Loucy (cell line): ENCODE measurements around the gene HDAC11.

Experiments
- H2AFZ ChIP-seq: fragments of 200-600 bp; sonication (generic); 2 replicates; pipeline ENCODE4 v1.6.0; 2016; ENCODE audit warnings: antibody characterized with exemption, mild to moderate bottlenecking, low read length, moderate library complexity
- H3F3A ChIP-seq: fragments of 200-600 bp; 2 replicates; pipeline ENCODE4 v1.6.0; 2016; ENCODE audit warnings: antibody characterized with exemption, low read depth, mild to moderate bottlenecking
- H3K27me3 ChIP-seq: fragments of 200-600 bp; sonication (generic); 2 replicates; pipeline ENCODE4 v1.6.1; 2014; ENCODE audit warnings: low read length, mild to moderate bottlenecking; ENCODE audit not compliant: insufficient read depth, poor library complexity, severe bottlenecking
- H3K36me3 ChIP-seq: fragments of 200-600 bp; sonication (generic); 2 replicates; pipeline ENCODE4 v1.6.1; 2016; ENCODE audit warnings: low read length; ENCODE audit not compliant: insufficient read depth
- H3K4me1 ChIP-seq: fragments of 200-600 bp; sonication (generic); 2 replicates; pipeline ENCODE4 v1.5.1; 2014; ENCODE audit warnings: low read length, mild to moderate bottlenecking; ENCODE audit not compliant: insufficient read depth, poor library complexity, severe bottlenecking
- H3K4me2 ChIP-seq: fragments of 200-600 bp; sonication (generic); 2 replicates; pipeline ENCODE4 v1.6.0; 2014; ENCODE audit warnings: antibody characterized with exemption, low read length, low read depth, mild to moderate bottlenecking; ENCODE audit not compliant: poor library complexity, severe bottlenecking
- H3K4me3 ChIP-seq: fragments of 200-600 bp; sonication (generic); 2 replicates; pipeline ENCODE4 v1.5.1; 2014; ENCODE audit warnings: low read length, mild to moderate bottlenecking, mixed read lengths; ENCODE audit not compliant: poor library complexity, severe bottlenecking
- H3K79me2 ChIP-seq: fragments of 200-600 bp; sonication (generic); 2 replicates; pipeline ENCODE4 v1.6.1; 2014; ENCODE audit warnings: low read length; ENCODE audit not compliant: insufficient read depth
- H3K9ac ChIP-seq: fragments of 200-600 bp; sonication (generic); 2 replicates; pipeline ENCODE4 v1.6.0; 2014; ENCODE audit warnings: mild to moderate bottlenecking, low read depth, low read length, moderate library complexity; ENCODE audit not compliant: poor library complexity, severe bottlenecking
- H3K9me2 ChIP-seq: fragments of 200-600 bp; sonication (generic); replicated peaks from 2 replicates; pipeline ENCODE4 v1.6.1; 2016; ENCODE audit warnings: low read depth, low read length, mixed read lengths
- H3K9me3 ChIP-seq: fragments of 200-600 bp; sonication (generic); 2 replicates; pipeline ENCODE4 v1.6.1; 2014; ENCODE audit warnings: mild to moderate bottlenecking, antibody characterized with exemption, low read length, low read depth; ENCODE audit not compliant: insufficient read depth
- H4K20me1 ChIP-seq: fragments of 200-600 bp; sonication (generic); 2 replicates; pipeline ENCODE4 v1.6.0; 2014; ENCODE audit warnings: antibody characterized with exemption, low read length, mild to moderate bottlenecking; ENCODE audit not compliant: insufficient read depth, poor library complexity, severe bottlenecking
- EZH2phosphoT487 ChIP-seq: fragments of 200-600 bp; IDR thresholded peaks from 2 replicates; pipeline ENCODE4 v1.6.1; 2018; ENCODE audit warnings: antibody characterized with exemption, mild to moderate bottlenecking, moderate library complexity, borderline replicate concordance
- TF ChIP-seq, protein P1 (sequence below): fragments of 200-600 bp; sonication (generic); conservative IDR thresholded peaks from 2 replicates; pipeline ENCODE4 v1.5.1; 2014; ENCODE audit warnings: mild to moderate bottlenecking, antibody characterized with exemption, low read length

HDAC11 gene

DNA sequence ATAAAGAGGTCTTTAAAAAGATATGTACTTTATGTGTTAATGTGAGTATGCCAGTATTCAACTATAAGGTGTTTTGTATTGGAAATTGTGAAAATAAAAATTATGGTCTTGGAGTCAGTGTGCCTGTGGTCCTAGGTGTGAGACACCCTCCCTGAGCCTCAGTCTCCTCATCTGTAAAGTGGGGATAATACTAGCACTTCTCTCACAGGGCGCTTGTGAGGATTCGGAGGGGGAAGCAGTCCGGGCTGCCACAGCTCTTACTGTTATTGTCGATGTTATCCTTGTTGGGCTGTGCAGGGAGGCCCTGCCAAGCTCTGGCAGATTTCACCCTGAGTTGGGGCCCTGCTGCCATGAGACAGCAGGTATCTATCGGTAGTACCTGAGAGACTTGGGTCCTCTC is 42.1 kb downstream of the HDAC11 start:
- H3F3A ChIP-seq = no peaks in the 10 kb centered on the region
- H3K4me1 ChIP-seq = no peaks in the 10 kb centered on the region
- H3K9me2 ChIP-seq = no peaks in the 10 kb centered on the region
- no peaks in the 10 kb centered on the region for H3K79me2 ChIP-seq
- no peaks in the 10 kb centered on the region for H4K20me1 ChIP-seq
- H2AFZ ChIP-seq = no peak overlapping the region
- no peaks in the 10 kb centered on the region for H3K9me3 ChIP-seq
- no peak overlapping the region for H3K9ac ChIP-seq
- H3K4me2 ChIP-seq = no peak overlapping the region
- no peaks in the 10 kb centered on the region for H3K36me3 ChIP-seq
- no peak for TF ChIP-seq EZH2phosphoT487
- TF ChIP-seq, protein P1, sequence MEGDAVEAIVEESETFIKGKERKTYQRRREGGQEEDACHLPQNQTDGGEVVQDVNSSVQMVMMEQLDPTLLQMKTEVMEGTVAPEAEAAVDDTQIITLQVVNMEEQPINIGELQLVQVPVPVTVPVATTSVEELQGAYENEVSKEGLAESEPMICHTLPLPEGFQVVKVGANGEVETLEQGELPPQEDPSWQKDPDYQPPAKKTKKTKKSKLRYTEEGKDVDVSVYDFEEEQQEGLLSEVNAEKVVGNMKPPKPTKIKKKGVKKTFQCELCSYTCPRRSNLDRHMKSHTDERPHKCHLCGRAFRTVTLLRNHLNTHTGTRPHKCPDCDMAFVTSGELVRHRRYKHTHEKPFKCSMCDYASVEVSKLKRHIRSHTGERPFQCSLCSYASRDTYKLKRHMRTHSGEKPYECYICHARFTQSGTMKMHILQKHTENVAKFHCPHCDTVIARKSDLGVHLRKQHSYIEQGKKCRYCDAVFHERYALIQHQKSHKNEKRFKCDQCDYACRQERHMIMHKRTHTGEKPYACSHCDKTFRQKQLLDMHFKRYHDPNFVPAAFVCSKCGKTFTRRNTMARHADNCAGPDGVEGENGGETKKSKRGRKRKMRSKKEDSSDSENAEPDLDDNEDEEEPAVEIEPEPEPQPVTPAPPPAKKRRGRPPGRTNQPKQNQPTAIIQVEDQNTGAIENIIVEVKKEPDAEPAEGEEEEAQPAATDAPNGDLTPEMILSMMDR = no peak
- no peaks in the 10 kb centered on the region for H3K27me3 ChIP-seq
- H3K4me3 ChIP-seq = no peak overlapping the region

DNA sequence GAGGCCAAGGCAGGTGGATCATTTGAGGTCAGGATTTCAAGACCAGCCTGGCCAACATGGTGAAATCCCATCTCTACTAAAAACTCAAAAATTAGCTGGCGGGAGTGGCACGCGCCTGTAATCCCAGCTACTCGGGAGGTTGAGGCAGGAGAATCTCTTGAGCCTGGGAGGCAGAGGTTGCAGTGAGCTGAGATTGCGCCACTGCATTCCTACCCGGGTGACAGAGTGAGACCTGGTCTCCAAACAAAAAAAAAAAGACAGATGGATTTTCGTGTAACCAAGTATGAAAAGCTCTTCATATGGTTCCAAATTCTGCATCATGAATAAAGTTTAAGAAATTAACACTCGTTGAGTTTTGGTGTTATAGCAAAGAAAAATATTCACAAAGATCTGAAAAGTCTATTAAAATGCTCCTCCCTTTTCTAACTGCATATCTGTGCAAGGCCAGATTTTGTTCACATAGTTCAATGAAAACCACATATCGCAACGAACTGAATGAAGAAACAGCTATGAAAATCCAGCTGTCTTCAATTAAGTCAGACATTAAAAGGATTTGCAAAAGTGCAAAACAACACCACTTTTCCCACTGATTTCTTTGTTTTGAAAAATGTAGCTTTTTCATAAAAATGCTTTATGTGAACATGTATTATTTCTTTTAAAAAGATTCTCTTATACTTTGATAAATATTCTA is 45.0 kb downstream of the HDAC11 start:
- Histone ChIP-seq H3K4me2 (no peak overlapping the region), H4K20me1 (no peaks in the 10 kb centered on the region), H2AFZ (no peak overlapping the region), H3K4me1 (no peaks in the 10 kb centered on the region), H3K9ac (no peak overlapping the region), H3K36me3 (no peaks in the 10 kb centered on the region), H3K4me3 (no peak overlapping the region), H3K9me2 (no peaks in the 10 kb centered on the region), H3F3A (no peaks in the 10 kb centered on the region), H3K79me2 (no peaks in the 10 kb centered on the region), H3K9me3 (no peaks in the 10 kb centered on the region), H3K27me3 (no peaks in the 10 kb centered on the region)
- TF ChIP-seq, protein P1 = no peak
- TF ChIP-seq EZH2phosphoT487 = no peak

DNA sequence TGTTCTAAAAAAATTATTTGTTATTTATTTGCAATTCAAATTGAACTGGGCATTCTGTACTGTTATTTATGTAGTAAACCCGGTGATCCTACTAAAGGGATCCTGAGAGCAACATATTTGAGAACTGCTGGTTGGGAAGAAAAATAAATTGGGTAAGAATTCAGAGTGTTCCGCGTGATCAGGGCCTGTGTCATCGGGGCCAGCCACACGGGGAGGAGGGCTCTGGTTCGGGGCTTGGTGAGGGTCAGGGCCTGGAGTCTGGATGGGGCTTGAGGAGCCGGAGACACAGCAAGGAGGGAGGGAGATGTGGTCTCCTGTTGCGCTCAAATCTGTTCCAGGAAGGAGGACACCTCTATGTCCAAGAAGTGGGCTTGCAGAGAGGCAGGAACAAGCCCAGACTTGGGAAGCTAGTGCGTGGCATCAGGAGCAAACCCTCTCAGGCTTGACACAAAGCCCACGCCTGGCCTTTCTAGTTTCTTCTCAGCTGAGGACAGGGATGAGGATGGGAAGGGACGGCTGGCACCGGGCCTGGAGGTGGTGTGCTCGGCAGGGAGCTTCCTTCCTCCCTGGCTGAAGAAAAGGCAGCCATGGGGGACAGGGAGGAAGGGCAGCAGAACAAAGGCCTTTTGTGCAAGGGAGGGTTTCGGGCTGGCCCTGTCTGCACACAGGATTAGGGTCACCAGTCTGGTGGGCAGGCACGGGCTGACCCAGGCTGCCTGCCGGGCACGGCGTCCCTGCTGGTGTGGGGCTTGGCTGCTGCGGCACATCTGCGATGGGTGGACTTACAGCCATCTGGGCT is 45.9 kb downstream of the HDAC11 start:
- no peaks in the 10 kb centered on the region for H3K79me2 ChIP-seq
- no peaks in the 10 kb centered on the region for H3K9me3 ChIP-seq
- H3K27me3 ChIP-seq = no peaks in the 10 kb centered on the region
- TF ChIP-seq EZH2phosphoT487 = no peak
- TF ChIP-seq, protein P1 = no peak
- H3K4me1 ChIP-seq = no peaks in the 10 kb centered on the region
- no peaks in the 10 kb centered on the region for H4K20me1 ChIP-seq
- H3F3A ChIP-seq = no peaks in the 10 kb centered on the region
- H3K9me2 ChIP-seq = no peaks in the 10 kb centered on the region
- no peaks in the 10 kb centered on the region for H3K36me3 ChIP-seq
- H3K9ac ChIP-seq = no peak overlapping the region
- H3K4me2 ChIP-seq = no peak overlapping the region
- H3K4me3 ChIP-seq = no peak overlapping the region
- H2AFZ ChIP-seq = no peak overlapping the region
